GM12878 (cell line): ENCODE results near the gene P3H2. TPM values are rescaled to one million over a fixed set of nuclear protein-coding genes. Genes with fewer than 3 reads are reported as not detected.
"Not testable (repeated sequence)": the region's sequence is repeated elsewhere in the genome, so short reads cannot be mapped to it uniquely, and the experiment has no call there.

Experiments
- ATAC-seq: fragments of 200-7000 bp; cut with Tn5 transposase; 3 replicates; pipeline ENCODE4 v1.9.1; 2020; ENCODE audit warnings: mild to moderate bottlenecking, moderate library complexity
- BruUV-seq: library from RNA; stranded (reverse); fragments of 400-500 nt; replicated peaks from 2 replicates; lab custom pipeline; 2021; lab: Mats Ljungman, UMichigan
- CTCF ChIA-PET: fragments of 300-600 bp; sonication (Branson Sonifier 250); formaldehyde crosslinking; extraction: SDS; loops from one replicate; lab custom pipeline; 2021; ENCODE audit warnings: inconsistent platforms; lab: Yijun Ruan, JAX
- POLR2A ChIA-PET: fragments of 350-600 bp; formaldehyde crosslinking; extraction: SDS; loops from one replicate; lab custom pipeline; 2021; ENCODE audit warnings: inconsistent platforms; lab: Charles Lee
- RAD21 ChIA-PET: fragments of 300-600 bp; sonication (Branson Sonifier 250); formaldehyde crosslinking; loops from one replicate; lab custom pipeline; 2023; ENCODE audit warnings: antibody characterized with exemption; ENCODE audit not compliant: unreplicated experiment; lab: Charles Lee
- SMC1A ChIA-PET: fragments of 300-600 bp; sonication (Branson Sonifier 250); formaldehyde crosslinking; loops from one replicate; lab custom pipeline; 2023; ENCODE audit not compliant: unreplicated experiment, uncharacterized antibody; lab: Charles Lee
- DNase-seq: peaks from one replicate; pipeline ENCODE4 v3.0.0-alpha.2; 2011; ENCODE audit warnings: low read depth, low spot score
- FAIRE-seq: peaks from 3 replicates; lab custom pipeline; 2011; peaks lifted over from hg19 to GRCh38; lab: Jason Lieb, UNC
- H2AFZ ChIP-seq: 2 replicates; pipeline ENCODE4 v1.6.0; 2011; ENCODE audit warnings: low read depth, low read length, control low read depth; ENCODE audit not compliant: control insufficient read depth
- H3K27ac ChIP-seq: 2 replicates; pipeline ENCODE4 v1.5.1; 2011; ENCODE audit warnings: control low read depth; ENCODE audit not compliant: control insufficient read depth, insufficient read depth
- H3K27me3 ChIP-seq, 2 experiments: replicated peaks in 1 of 2; 2 replicates each; pipeline versions ENCODE4 v1.6.0 to v1.6.1; 2011; ENCODE audit warnings: low read length in 1 of 2; ENCODE audit not compliant: control insufficient read depth in 2 of 2, insufficient read depth in 2 of 2
- H3K36me3 ChIP-seq, 2 experiments: 2 replicates each; pipeline ENCODE4 v1.5.1; 2011; ENCODE audit warnings: low read length in 1 of 2; ENCODE audit not compliant: control insufficient read depth in 2 of 2, insufficient read depth in 2 of 2
- H3K4me1 ChIP-seq: 2 replicates; pipeline ENCODE4 v1.6.1; 2011; ENCODE audit warnings: mild to moderate bottlenecking, low read length, moderate library complexity, mixed read lengths; ENCODE audit not compliant: control insufficient read depth, insufficient read depth
- H3K4me2 ChIP-seq: 2 replicates; pipeline ENCODE4 v1.6.0; 2011; ENCODE audit warnings: control low read depth; ENCODE audit not compliant: control insufficient read depth, insufficient read depth
- H3K4me3 ChIP-seq: fragments of 200-600 bp; sonication (generic); 2 replicates; pipeline ENCODE4 v1.5.1; 2016
- H3K79me2 ChIP-seq: 2 replicates; pipeline ENCODE4 v1.6.0; 2011; ENCODE audit warnings: low read length; ENCODE audit not compliant: control insufficient read depth, insufficient read depth
- H3K9ac ChIP-seq: 2 replicates; pipeline ENCODE4 v1.8.0; 2011; ENCODE audit warnings: low read length, control low read depth, mixed read lengths; ENCODE audit not compliant: control insufficient read depth, insufficient read depth
- H3K9me3 ChIP-seq: replicated peaks from 3 replicates; pipeline ENCODE4 v1.5.1; 2011; ENCODE audit warnings: mild to moderate bottlenecking, low read length; ENCODE audit not compliant: control insufficient read depth, insufficient read depth
- H4K20me1 ChIP-seq: 2 replicates; pipeline ENCODE4 v1.6.0; 2011; ENCODE audit not compliant: control insufficient read depth, insufficient read depth
- EZH2 ChIP-seq: IDR thresholded peaks from 2 replicates; pipeline ENCODE4 v1.6.1; 2012; ENCODE audit warnings: low read depth, mild to moderate bottlenecking, control low read depth, inconsistent platforms, low read length, borderline replicate concordance; ENCODE audit not compliant: control insufficient read depth
- PML ChIP-seq: IDR thresholded peaks from 2 replicates; pipeline ENCODE4 v1.6.1; 2012; ENCODE audit warnings: low read length, inconsistent platforms
- RAD21 ChIP-seq: IDR thresholded peaks from 2 replicates; pipeline ENCODE4 v1.6.1; 2011; ENCODE audit warnings: mild to moderate bottlenecking, low read depth, low read length, moderate library complexity; ENCODE audit not compliant: insufficient read depth
- SMC3 ChIP-seq: IDR thresholded peaks from 2 replicates; pipeline ENCODE4 v1.6.1; 2011; ENCODE audit warnings: low read length, improper control_type of control experiment, borderline replicate concordance
- YY1 ChIP-seq: IDR thresholded peaks from 2 replicates; pipeline ENCODE4 v1.6.1; 2011; ENCODE audit warnings: low read depth, mild to moderate bottlenecking, low read length
- WGBS: methylation state at CpG from one replicate; pipeline ENCODE4 v1.1.6; 2016; ENCODE audit warnings: low lambda C conversion rate; ENCODE audit not compliant: insufficient replicate concordance, insufficient coverage; ENCODE audit errors: missing lambda C conversion rate; 5-methylcytosine and 5-hydroxymethylcytosine counted together
- in situ Hi-C: fragments of 300-500 bp; cut with MboI; formaldehyde crosslinking; loops from 9 replicates; pipeline ENCODE4 v1.14.3; 2018; ENCODE audit warnings: mixed read lengths
- intact Hi-C: fragments of 100-400 bp; cut with micrococcal nuclease; formaldehyde crosslinking; loops from one replicate; pipeline ENCODE4 v1.14.2; 2022; ENCODE audit not compliant: unreplicated experiment
- polyA plus RNA-seq, 11 experiments: library from polyadenylated mRNA; depleted of rRNA in 4 of 11; unstranded in 6 of 11; stranded (reverse) in 5 of 11; fragments of >200 nt; fragmentation: Nextera tagmentation in 4 of 11; fragmentation: Illumina TruSeq in 1 of 11; extraction: Ambion mirVana in 4 of 11; extraction: Trizol in 1 of 11; gene quantifications; 1 replicate in 1 of 11; 2 replicates in 10 of 11; pipeline versions ENCODE4 v1.2.1 to v1.2.3, GENCODE V29; 2011 to 2016; ENCODE audit warnings: inconsistent platforms in 2 of 11, missing spikeins in 2 of 11, low read depth in 1 of 11
- total RNA-seq, 4 experiments: library from RNA; depleted of rRNA in 3 of 4; stranded (reverse); fragments of >200 nt in 3 of 4; fragmentation: Illumina TruSeq in 1 of 4; extraction: Trizol in 1 of 4; gene quantifications; 2 replicates each; pipeline versions ENCODE4 v1.2.1 to v1.2.3, GENCODE V29; 2013 to 2021
- TF ChIP-seq, protein P1 (sequence below), 3 experiments: IDR thresholded peaks in 2 of 3; conservative IDR thresholded peaks in 1 of 3; 2 replicates each; pipeline ENCODE4 v1.5.1; 2011; ENCODE audit warnings: low read depth in 3 of 3, low read length in 3 of 3, mild to moderate bottlenecking in 3 of 3, control low read depth in 2 of 3, moderate library complexity in 2 of 3, inconsistent platforms in 1 of 3, mixed read lengths in 1 of 3; ENCODE audit not compliant: control insufficient read depth in 2 of 3, insufficient read depth in 1 of 3; ENCODE audit errors: extremely low read depth in 1 of 3

P3H2 gene
- total and polyA plus RNA-seq, 10 of the 15 experiments (the other 5 are each of a cell fraction or from before 2014, with no cell fraction given): 27.0 to 97.6 (median 83.2) TPM

DNA sequence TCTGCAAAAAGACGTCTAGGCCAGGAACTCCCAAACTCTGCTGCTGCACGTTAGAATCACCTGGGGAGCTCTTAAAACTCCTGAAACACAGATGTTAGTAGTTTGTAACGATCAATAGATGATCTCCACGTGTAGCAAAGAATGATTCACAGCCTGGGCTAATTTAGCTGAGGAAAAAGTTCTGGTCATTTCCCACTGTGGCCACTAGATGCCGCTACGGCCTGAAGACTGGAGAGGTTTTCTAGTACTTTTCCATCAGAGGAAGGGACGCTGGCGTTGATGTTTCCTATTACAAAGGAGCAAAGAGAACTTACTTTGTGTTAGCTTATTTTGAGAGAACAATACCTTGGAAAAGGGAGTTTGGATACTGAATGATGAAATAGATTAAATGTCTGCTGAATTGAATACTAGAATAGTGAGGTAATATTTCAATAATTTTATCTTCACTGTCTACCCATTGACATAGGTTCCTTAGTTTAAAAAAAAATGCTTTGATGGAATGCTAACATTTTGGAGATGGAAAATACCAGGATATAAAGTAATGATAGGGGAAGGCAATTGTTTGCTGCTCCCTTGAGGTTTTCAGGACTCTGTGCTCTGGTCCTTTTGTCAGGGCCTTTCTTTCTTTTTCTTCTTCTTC is 159.1 kb downstream of the P3H2 start:
- no peaks in the 10 kb centered on the region for H3K36me3 ChIP-seq
- no peaks in the 10 kb centered on the region for H4K20me1 ChIP-seq
- H3K4me1 ChIP-seq: no peaks in the 10 kb centered on the region
- FAIRE-seq (peak; percentile 89), DNase-seq (peak; percentile 19), ATAC-seq (peak; percentile 82)
- RAD21 ChIA-PET: interaction anchor here (0.6 to 6.6 kb wide), 36 partner anchors 9 to 1101 kb away, joined by 3 to 34 read pairs (median 4); partner anchors contain the start of genes CLDN1 and P3H2
- intact Hi-C loops (loop anchor here (2.0 kb wide), 2 partner anchors 361 to 735 kb away; partner anchors contain the start of gene CLDN1), in situ Hi-C loops (loop anchor here (5.0 to 10.0 kb wide), 5 partner anchors 236 to 736 kb away; partner anchors contain the start of genes CLDN1 and CLDN16)
- no peaks in the 10 kb centered on the region for H3K27me3 ChIP-seq
- no peak for TF ChIP-seq EZH2
- TF ChIP-seq, protein P1, sequence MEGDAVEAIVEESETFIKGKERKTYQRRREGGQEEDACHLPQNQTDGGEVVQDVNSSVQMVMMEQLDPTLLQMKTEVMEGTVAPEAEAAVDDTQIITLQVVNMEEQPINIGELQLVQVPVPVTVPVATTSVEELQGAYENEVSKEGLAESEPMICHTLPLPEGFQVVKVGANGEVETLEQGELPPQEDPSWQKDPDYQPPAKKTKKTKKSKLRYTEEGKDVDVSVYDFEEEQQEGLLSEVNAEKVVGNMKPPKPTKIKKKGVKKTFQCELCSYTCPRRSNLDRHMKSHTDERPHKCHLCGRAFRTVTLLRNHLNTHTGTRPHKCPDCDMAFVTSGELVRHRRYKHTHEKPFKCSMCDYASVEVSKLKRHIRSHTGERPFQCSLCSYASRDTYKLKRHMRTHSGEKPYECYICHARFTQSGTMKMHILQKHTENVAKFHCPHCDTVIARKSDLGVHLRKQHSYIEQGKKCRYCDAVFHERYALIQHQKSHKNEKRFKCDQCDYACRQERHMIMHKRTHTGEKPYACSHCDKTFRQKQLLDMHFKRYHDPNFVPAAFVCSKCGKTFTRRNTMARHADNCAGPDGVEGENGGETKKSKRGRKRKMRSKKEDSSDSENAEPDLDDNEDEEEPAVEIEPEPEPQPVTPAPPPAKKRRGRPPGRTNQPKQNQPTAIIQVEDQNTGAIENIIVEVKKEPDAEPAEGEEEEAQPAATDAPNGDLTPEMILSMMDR (IDR thresholded peaks at IDR 0.05 in 2 of 3, conservative IDR thresholded peaks at IDR 0.05 in 1 of 3; ENCODE audit: control insufficient read depth in 2 of 3, extremely low read depth in 1 of 3, insufficient read depth in 1 of 3, low read depth in 3 of 3, low read length in 3 of 3): peak; percentile 86 to 92 (median 92); a peak in 5 of 6 replicates
- TF ChIP-seq RAD21: peak; percentile 94
- peak; percentile 77 for TF ChIP-seq SMC3
- TF ChIP-seq PML: no peak
- 0 out of 2 replicates have a peak, but pooled peaks have one; percentile 33 for TF ChIP-seq YY1
- no peak overlapping the region for H3K4me3 ChIP-seq
- no peaks in the 10 kb centered on the region for H3K79me2 ChIP-seq
- no peak overlapping the region for H3K27ac ChIP-seq
- POLR2A ChIA-PET: no interaction called here
- 6% methylated on average over 8 of the region's 8 CpGs for WGBS
- no TSS peak for BruUV-seq
- H2AFZ ChIP-seq: no peak overlapping the region
- no peaks in the 10 kb centered on the region for H3K9me3 ChIP-seq
- no peak overlapping the region for H3K4me2 ChIP-seq
- CTCF ChIA-PET: interaction anchor here (0.6 to 7.0 kb wide), 90 partner anchors 11 to 891 kb away, joined by 3 to 89 read pairs (median 4); partner anchors contain the start of genes CLDN1 and CLDN16
- SMC1A ChIA-PET: interaction anchor here (0.6 to 5.7 kb wide), 44 partner anchors 10 to 1089 kb away, joined by 3 to 57 read pairs (median 4); partner anchors contain the start of gene CLDN1
- no peak overlapping the region for H3K9ac ChIP-seq

DNA sequence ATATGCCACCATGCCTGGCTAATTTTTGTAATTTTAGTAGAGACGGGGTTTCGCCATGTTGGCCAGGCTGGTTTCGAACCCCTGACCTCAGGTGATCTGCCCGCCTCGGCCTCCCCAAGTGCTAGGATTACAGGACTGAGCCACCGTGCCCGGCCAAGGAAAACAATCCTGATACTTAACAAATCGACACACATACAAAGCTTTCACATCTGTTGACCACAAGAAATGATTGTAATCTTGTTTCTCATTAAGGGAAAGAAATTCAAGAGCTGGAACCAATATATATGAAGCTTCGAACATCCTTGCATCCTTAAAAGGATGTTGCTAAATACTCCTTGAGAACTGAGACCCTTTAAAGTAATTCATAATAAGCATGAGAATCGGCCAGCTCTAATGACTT is 159.6 kb downstream of the P3H2 start:
- ChIA-PET RAD21 (interaction anchor here (0.7 to 6.6 kb wide), 33 partner anchors 9 to 739 kb away, joined by 3 to 34 read pairs (median 4); partner anchors contain the start of genes CLDN1 and P3H2), CTCF (interaction anchor here (0.6 to 7.0 kb wide), 87 partner anchors 11 to 890 kb away, joined by 3 to 89 read pairs (median 4); partner anchors contain the start of genes CLDN1 and CLDN16), SMC1A (interaction anchor here (0.6 to 5.7 kb wide), 48 partner anchors 9 to 1089 kb away, joined by 3 to 57 read pairs (median 4); partner anchors contain the start of gene CLDN1)
- FAIRE-seq, H3K27me3 ChIP-seq, DNase-seq, ATAC-seq, H3K9ac ChIP-seq, H3K36me3 ChIP-seq, POLR2A ChIA-PET, H3K4me2 ChIP-seq, H3K4me3 ChIP-seq, H2AFZ ChIP-seq, BruUV-seq, H3K27ac ChIP-seq, H3K4me1 ChIP-seq, H3K79me2 ChIP-seq, H3K9me3 ChIP-seq, H4K20me1 ChIP-seq: not testable (repeated sequence)
- WGBS: 32% methylated on average over 10 of the region's 10 CpGs
- intact Hi-C loops: loop anchor here (2.0 kb wide), 2 partner anchors 362 to 736 kb away; partner anchors contain the start of gene CLDN1
- in situ Hi-C loops: loop anchor here (5.0 to 10.0 kb wide), 5 partner anchors 236 to 736 kb away; partner anchors contain the start of genes CLDN1 and CLDN16
